ENCODE measurements around the gene ERC2. TPM values are rescaled to one million over a fixed set of nuclear protein-coding genes. Genes with fewer than 3 reads are reported as not detected.

ERC2 gene
- polyA plus RNA-seq, 1 experiment = 0.07 TPM

GRCh38 chr3:56295161-56295560, 173.1 kb downstream of the ERC2 start:
- H3K36me3 ChIP-seq (ENCODE audit: control insufficient read depth, insufficient read depth, low read length) = no peaks in the 10 kb centered on the region
- ChIA-PET POLR2A (no interaction called here), CTCF (no interaction called here)
- no peak overlapping the region for H3K4me3 ChIP-seq (ENCODE audit: low read depth, low read length)
- no peaks in the 10 kb centered on the region for H3K27me3 ChIP-seq (ENCODE audit: control insufficient read depth, insufficient read depth, low read length)
- DNase-seq (ENCODE audit: low read depth) = no peak
- no peak for TF ChIP-seq CTCF (IDR thresholded peaks at IDR 0.05; ENCODE audit: insufficient read depth, low read depth, low read length)

DNA sequence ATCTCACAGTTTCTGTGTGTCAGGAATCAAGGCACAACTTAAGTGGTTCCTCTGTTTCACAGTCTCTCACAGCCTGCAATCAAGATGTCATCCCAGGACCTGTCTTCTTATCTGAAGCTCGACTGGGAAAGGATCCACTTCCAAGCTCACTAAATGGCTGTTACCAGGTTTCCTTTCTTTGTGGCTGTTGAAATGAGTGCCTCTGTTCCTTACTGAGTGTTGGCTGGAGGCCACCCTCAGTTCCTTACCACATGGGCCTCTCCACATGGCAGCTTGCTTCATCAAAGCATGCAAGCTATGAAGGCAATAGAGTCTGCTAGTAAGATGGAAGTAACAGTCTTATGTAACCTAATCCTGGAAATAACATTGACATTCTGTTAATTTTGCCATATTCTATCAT, 174.0 kb downstream of the ERC2 start:
- POLR2A ChIA-PET = no interaction called here
- TF ChIP-seq CTCF (IDR thresholded peaks at IDR 0.05; ENCODE audit: insufficient read depth, low read depth, low read length) = no peak
- H3K36me3 ChIP-seq (ENCODE audit: control insufficient read depth, insufficient read depth, low read length) = no peaks in the 10 kb centered on the region
- H3K27me3 ChIP-seq (ENCODE audit: control insufficient read depth, insufficient read depth, low read length) = no peaks in the 10 kb centered on the region
- no peak overlapping the region for H3K4me3 ChIP-seq (ENCODE audit: low read depth, low read length)
- CTCF ChIA-PET = no interaction called here
- no peak for DNase-seq (ENCODE audit: low read depth)

GRCh38 chr3:56291953-56292352, 176.3 kb downstream of the ERC2 start:
- POLR2A ChIA-PET = no interaction called here
- CTCF ChIA-PET = interaction anchor here (0.8 kb wide), 1 partner anchor 92 kb away, joined by 3 read pairs; no protein-coding TSS in a partner anchor

DNA sequence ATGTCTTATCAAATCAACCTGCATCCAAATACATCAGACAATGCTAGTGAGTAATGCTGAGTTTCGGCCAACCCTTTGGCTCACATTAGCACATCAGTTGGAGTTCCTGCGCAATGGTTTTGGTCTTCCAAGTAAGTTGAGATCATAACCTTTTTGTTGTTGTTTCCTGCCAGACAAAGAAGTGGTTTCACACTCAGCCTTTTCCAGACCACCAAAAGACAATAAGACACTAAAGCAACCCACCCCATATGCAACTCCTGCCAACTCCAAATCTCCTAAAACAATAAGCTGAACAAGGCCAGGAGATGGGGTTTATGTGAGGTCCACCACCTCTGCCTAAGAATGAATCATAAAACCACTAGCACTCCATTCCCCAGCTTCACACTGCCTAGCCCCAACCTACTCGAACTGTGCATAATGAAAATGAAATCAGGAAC, 177.0 kb downstream of the ERC2 start:
- no peak for TF ChIP-seq CTCF (IDR thresholded peaks at IDR 0.05; ENCODE audit: insufficient read depth, low read depth, low read length)
- POLR2A ChIA-PET = no interaction called here
- H3K27me3 ChIP-seq (ENCODE audit: control insufficient read depth, insufficient read depth, low read length) = no peaks in the 10 kb centered on the region
- no peak for DNase-seq (ENCODE audit: low read depth)
- no peak overlapping the region for H3K4me3 ChIP-seq (ENCODE audit: low read depth, low read length)
- no peaks in the 10 kb centered on the region for H3K36me3 ChIP-seq (ENCODE audit: control insufficient read depth, insufficient read depth, low read length)
- CTCF ChIA-PET = no interaction called here

More at GRCh38 chr3:56291953-56292352, 176.3 kb downstream of the ERC2 start:
- Histone ChIP-seq H3K27me3 (ENCODE audit: control insufficient read depth, insufficient read depth, low read length) (no peaks in the 10 kb centered on the region), H3K36me3 (ENCODE audit: control insufficient read depth, insufficient read depth, low read length) (no peaks in the 10 kb centered on the region), H3K4me3 (ENCODE audit: low read depth, low read length) (no peak overlapping the region)
- TF ChIP-seq CTCF (IDR thresholded peaks at IDR 0.05; ENCODE audit: insufficient read depth, low read depth, low read length) = no peak
- no peak for DNase-seq (ENCODE audit: low read depth)

DNA sequence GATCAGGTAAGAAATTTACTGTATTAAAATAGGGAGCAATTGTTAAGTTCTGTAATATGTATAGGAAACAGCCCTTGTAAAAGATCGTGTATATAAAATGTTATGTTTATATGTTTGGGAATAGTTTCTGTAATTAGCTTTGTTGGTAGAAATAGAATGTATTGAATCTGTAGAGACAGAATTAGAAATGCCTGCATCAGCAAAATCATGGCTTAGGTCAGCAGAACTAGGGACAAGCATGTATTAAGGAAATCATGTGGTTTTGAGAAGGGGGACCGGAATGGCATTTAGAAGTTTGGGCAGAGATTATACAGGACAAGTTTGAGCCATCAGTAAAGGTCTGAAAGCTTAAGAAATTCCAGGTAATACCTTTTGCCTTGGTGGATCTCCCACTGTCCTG, 177.9 kb downstream of the ERC2 start:
- ChIA-PET CTCF (no interaction called here), POLR2A (no interaction called here)
- TF ChIP-seq CTCF (IDR thresholded peaks at IDR 0.05; ENCODE audit: insufficient read depth, low read depth, low read length) = no peak
- H3K4me3 ChIP-seq (ENCODE audit: low read depth, low read length) = no peak overlapping the region
- H3K36me3 ChIP-seq (ENCODE audit: control insufficient read depth, insufficient read depth, low read length) = no peaks in the 10 kb centered on the region
- DNase-seq (ENCODE audit: low read depth) = no peak
- no peaks in the 10 kb centered on the region for H3K27me3 ChIP-seq (ENCODE audit: control insufficient read depth, insufficient read depth, low read length)
